Measurements from ENCODE around the gene VIP.
"Not testable (repeated sequence)": the region's sequence is repeated elsewhere in the genome, so short reads cannot be mapped to it uniquely, and the experiment has no call there.

VIP gene

DNA sequence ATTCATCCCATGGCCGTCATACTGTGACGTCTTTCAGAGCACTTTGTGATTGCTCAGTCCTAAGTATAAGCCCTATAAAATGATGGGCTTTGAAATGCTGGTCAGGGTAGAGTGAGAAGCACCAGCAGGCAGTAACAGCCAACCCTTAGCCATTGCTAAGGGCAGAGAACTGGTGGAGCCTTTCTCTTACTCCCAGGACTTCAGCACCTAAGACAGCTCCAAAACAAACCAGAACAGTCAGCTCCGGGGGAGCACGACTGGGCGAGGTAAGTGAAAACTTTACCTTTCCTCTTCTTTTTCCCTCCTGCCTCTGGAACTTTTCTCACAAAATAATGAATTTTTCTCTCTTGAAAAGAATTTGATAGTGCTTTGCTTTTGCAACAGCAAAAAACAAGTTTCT lies at the start of gene VIP:
Gene VIP (plus strand): TSS at position 104 of the 400 bp plus-strand sequence. CDS start 1,381 bp downstream, outside the sequence.
- DNase-seq = no peak

DNA sequence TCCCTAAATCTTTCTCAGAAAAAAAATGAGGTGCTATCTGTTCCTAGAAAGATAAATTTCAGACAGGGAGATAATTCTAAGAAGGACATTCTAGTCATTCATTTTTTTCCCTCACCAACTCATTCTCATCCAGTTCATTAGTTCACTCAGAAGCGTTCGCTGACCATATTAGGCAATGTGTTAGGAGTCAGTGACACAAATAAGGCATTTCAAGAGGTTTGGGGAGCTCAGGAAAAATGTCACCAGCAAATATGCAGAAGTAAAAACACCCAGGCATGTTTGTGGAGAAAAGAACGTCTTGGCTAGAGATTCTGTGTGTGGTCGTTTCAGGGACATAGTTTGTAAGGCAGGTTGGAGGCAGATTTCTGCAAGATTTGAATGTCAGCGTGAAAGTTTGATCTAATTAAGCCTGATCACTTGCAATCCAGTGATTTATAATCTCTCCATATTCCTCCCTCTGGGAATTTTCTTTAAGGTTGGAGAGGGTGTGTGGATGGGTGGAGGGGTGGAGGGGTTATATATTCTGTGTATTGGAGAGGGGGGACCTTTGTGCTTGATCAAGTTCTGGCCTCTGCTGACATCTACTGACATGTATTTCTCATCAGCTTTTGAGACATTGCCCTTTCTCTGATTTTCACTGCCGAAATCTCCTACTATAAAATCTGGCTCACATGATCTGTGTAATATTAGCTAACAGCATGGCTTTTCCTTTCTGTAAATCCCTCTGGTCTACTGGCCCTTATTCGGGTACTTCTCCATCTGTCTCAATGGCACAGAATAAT lies 49.3 kb upstream of the VIP start:
- no peak for DNase-seq

DNA sequence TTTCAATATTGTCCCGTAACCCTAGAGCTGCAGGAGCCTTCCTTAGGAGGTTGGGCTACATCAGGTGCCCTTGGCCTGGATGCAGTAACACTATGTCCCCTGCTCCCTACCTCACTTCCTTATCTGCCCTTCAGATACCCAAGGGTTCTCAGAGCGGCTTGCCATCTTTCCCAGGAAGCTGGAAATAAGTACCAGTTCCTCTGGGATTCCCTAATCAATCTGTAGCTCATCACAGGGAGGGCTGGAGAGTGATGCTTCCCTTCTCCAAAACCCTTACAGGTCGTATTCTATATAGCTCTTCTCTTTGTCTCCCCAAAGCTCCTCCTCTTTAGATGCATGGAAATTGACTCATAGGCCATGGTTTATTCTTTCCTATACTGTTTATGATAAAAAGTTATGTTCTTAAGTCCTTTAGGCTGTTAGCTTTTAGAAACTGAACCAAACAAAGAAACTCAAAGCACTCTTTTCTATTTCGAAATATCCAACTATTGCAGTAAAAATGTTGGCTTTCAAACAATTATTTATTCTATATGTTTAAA lies 48.7 kb upstream of the VIP start:
- no peak for DNase-seq

DNA sequence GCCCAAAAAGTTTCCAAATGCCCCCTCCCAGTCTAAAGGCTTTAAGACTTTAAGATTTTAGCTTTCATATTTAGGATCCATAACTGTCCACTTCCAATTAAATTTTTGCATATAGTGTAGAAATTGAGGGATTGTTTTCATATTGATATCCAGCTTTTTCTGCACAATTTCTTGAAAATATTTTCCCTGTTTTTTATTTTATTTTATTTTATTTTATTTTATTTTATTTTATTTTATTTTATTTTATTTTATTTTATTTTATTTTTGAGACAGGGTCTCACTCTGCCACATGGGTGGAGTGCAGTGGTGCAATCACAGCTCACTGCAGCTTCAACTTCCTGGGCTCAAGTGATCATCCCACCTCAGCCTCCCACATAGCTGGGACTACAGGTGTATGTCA lies 46.8 kb upstream of the VIP start:
- DNase-seq = not testable (repeated sequence)

DNA sequence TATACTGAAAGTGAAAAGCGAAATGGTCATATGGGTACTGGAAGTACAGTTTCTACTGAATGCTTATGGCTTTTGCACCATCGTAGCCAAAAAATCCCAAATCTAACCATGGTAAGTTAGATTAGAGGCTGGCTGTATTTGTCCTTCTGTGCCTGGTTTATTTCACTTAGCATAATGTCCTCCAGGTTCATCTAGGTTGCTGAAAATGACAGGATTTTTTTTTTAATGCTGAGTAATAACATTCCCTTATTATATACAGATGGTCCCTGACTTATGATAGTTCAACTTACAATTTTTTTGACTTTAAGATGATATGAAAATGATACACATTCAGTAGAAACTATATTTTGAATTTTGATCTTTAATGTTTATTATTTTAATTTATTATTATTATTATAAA lies 45.3 kb upstream of the VIP start:
- DNase-seq = no peak

DNA sequence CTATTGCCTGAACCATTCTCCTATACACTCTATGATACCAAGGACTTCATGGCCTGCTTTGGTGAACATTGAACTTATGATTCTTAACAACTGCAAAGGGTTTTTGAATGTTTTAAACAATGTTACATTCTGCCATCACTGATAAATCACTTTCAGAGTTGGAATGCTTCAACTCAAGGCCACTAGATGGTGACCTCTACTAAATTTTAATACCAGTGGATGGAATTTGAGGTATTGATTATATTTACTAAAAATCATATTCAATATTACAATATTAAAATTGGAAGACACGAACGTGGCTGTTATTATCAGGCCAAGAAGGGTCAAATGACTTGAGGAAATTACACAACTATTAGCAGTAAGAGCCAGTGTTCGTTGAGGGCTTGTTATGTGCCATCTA lies 34.3 kb upstream of the VIP start:
- no peak for DNase-seq

DNA sequence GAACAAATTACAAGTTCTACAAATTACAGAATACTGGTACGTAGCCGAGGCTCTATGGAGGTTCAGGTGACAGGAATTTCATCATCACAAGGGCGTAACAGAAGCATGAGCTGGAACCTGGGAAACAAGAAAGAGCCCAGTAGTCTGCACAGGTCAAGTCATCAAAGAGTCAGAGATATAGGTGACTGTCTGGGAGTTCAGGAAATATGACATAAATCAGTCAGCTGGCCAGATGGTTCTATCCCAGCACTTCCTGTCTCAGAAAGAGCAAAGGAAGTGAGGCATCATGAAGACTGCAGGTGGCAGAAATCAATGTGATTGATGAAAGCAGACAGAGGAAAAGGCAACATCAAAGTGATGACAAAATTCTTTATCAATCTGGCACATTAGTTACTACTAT lies 29.6 kb upstream of the VIP start:
- no peak for DNase-seq

DNA sequence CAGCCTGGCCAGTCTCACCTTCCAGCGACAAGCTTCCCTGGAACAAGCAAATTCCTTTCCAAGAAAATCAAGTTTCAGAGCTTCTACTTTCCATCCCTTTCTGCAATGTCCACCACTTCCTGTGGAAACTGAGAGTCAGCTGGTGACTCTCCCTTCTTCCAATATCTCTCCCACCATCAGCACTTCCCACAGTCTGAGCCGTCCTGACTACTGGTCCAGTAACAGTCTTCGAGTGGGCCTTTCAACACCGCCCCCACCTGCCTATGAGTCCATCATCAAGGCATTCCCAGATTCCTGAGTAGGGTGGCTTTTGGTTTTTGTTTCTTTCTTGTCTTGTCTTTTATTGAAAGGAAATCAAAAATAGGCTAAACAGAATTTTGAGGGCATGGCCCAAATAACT lies 28.6 kb upstream of the VIP start:
- no peak for DNase-seq

DNA sequence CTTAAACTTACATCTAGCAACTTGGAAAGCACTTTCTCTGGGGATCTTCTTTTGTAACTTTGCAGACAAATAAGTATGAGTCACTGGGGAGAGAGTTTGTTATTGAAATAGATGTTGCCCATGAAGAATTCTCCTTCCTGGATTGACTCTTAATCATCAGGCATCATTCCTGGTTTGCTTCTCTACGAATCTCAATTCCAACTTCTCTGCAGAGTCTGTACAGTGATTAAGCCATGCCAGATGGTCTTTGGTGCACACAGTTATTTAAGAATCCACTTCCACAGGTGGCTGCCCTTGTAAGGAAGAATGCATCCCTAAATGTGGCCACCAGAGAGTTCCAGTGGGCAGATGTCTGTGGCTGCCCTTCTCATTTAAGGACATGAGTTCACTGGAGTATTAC lies 27.2 kb upstream of the VIP start:
- no peak for DNase-seq

DNA sequence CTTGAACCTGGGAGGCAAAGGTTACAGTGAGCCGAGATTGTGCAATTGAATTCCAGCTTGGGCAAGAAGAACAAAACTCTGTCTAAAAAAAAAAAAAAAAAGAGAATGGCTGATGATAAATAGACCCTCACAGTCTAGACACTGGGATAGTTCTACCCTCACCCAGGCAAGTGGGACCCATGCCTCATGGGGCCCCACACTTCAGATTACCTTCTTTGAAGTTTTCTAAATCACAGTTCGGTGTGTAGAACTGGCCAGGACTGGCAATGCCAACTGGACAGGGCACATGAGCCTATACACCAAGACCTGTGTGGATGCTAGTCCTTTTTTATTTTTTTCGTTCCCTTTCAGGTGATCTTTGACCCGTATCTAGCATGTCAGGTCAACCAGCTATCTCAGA lies 24.3 kb upstream of the VIP start:
- DNase-seq = no peak

DNA sequence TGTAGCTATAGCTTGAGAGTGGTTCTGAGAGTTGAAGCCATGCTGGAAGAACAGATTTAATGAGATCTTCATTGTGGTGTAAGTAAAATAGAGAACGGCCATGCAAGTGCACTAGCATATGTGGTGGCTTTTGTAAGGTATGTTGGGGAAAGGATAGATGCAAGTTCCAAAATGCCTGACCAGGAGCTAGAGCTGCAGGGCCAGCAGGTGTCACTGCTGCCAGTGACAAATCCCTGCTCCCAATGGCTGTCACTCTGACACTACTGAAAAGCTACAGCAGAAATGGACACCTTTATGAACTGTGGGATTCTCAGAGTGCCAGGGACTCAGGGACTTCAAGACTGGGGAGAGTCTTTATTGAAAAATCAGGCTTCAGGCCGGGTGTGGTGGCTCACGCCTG lies 23.1 kb upstream of the VIP start:
- no peak for DNase-seq

DNA sequence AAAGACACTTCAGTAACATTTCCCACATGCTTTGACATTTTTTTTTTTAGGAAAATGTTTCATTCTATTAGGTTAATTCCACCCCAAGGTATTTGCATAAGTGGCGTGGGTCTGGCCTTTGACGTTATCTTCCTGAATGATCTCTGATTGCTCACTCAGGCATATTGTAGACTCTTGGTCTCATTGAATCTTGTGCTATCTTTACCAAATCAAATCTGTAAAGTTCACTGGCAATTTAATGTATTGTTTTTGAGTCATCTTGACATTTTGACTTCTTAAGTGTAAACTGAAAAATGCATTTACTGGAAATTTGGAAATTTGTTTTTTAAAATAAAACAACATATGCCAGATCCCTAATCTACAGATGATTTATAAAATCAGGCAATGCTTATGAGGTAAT lies 16.0 kb upstream of the VIP start:
- no peak for DNase-seq

DNA sequence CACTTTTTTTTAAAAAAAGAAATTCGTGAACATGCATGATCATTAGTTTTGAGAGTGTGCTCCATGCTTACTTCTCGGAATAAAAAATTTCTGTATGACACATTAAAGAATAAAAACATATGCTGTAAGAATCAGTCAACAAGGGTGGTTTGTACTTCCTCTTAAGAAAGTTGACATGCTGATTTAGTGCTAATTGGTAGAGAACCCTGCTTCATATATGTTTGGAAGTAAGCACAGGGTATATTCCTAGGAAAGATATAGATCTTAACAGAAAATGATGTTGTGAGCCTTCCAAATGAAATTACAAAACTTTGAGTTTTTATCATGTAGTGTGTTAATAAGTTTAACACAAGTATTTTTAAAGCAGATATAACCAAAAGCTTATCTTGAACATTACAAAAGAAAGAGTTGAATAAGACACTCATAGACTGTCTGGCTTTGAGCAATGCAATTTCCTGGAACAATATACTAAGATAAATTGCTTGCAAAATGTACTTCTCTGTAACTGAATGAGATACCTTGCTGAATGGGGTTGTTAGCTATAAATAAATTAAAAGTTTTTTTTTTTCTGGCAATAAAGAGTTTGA lies 13.8 kb upstream of the VIP start:
- no peak for DNase-seq

DNA sequence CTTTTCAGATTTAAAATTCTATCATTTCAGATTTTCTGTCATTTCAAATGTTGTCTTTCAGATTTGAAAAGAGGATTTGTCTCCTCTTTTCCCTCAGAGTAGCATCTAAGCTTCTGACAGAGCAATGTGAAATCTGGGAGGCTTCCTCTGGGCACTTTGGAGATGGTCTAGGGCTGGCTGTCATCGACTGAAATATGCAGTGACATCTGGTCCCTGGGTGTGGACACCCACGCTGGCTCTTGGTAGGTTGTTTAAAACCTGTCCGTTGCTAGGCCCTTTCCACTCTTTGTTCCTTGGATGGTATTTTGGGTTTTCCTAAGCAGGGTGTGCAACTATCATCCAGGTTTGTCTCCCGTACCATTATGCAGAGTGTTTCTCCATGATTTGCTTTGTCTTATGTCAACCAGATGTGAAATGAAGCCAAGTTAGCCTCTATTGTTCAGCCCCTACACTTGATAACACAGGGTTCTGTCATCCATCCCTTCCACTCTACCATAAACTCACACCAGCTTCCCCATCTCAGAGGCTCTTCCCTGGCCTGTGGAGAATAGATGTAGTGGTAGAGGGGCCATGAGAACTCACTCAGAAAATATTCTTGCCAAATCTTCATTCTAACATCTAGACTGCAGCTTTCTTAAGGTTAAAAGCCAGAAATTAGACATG lies 5.0 kb upstream of the VIP start:
- no peak for DNase-seq

DNA sequence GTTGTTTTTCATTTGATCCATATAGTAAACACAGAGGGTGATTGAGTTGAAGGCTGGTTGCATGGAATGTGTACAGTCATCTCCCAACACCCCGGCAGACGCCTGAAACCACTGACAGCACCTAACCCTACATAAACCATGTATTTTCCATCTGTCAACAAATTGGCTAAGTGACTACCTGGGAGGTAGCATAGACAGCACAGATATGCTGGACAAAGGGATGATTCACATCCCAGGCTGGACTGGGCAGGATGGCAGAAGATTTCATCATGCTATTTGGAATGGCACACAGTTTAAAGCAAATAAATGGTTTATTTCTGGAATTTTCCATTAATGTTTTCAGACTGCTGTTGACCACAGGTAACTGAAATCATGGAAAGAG lies 4.4 kb upstream of the VIP start:
- DNase-seq = no peak

DNA sequence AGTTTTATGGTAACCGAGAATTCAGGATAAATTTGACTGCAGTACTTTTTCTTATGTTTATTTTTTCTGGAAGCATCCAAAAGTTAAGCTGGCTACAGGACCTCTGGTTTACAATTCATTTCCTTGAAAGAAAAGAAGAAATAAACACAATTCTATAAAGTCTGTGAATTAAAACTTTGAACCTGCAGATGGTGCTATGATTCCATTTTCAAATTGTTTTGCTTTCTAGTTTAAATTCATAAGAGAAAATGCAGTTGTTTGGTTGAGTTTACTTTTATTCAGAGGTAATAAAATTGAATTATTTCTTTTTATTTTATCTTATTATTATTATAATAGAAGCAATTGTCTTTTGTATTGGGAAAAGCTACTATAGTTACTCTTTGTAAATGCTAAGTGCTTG lies 1.8 kb upstream of the VIP start:
- no peak for DNase-seq

DNA sequence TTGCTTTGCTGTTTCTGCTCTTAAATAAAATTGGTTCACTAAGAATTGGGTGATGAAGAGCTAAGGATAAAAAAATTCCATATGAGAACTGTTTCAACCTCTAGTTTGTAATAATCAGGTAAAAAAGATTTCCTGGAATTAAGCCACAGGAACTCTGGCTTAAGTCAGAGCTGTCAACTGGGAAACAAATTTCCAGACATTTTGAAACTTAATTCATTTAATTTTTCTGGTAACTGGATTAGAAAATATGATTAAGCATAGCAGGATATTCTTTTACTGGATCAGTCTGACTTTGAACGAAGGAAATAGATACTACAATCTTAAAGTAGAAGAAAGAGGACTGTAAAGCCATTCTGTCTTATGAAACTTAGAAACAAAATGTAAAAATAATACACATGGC lies 1.3 kb upstream of the VIP start:
- no peak for DNase-seq

DNA sequence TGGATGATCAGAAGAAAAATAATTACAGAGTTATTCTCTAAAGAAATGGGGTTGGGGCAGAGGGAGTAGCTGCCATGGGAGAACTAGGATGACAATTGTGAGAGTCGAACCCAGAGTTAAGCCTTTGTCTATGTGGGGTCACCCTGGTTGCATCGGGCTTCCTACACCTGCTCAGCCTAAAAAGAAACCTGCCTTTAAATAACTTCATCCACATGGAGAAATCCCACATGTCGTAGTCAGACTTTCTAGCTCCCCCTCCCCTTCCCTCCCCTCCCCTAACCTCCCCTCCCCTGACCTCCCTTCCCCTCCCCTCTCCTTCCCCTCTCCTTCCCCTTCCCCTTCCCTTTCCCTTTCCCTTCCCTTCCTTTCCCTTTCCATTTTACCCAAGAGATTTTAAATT lies 14.7 kb downstream of the VIP start:
- no peak for DNase-seq

DNA sequence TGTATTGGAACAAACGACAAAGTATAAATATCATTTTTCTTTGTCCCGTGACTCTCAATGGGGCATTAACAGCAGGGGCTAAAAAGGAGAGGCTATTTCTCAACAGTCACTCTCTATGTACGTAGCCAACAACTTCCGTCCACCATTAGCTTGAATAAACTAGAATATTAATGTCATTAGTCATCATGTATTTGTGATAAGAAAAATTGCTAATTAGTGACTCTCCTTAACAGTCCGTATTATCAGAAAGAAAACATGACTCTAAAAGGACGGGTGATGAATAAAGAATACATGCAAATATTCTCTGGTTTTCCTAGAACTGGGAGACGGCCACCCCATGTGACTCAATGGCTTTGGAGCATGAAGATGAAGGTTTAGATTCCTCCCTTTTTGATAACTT lies 18.6 kb downstream of the VIP start:
- DNase-seq = no peak

DNA sequence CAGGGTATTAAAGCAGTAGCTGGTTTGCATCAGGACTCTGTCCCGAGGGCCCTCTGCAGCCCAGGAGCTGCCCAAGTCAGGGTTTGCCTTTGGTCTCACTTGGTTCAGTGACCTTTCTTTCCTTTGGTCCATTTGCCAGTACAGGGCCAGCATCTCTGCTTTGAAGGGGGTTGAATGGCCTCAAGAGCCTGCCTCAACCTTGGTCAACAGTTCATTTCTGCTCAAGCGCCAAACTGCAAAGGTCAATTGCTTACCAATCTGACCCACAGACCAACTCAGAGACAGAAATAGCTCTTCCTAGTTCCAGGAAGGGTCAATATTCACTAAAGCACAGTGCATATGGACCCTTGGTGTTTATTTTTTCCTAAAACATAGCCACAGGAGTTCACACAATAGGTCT lies 19.4 kb downstream of the VIP start:
- no peak for DNase-seq

DNA sequence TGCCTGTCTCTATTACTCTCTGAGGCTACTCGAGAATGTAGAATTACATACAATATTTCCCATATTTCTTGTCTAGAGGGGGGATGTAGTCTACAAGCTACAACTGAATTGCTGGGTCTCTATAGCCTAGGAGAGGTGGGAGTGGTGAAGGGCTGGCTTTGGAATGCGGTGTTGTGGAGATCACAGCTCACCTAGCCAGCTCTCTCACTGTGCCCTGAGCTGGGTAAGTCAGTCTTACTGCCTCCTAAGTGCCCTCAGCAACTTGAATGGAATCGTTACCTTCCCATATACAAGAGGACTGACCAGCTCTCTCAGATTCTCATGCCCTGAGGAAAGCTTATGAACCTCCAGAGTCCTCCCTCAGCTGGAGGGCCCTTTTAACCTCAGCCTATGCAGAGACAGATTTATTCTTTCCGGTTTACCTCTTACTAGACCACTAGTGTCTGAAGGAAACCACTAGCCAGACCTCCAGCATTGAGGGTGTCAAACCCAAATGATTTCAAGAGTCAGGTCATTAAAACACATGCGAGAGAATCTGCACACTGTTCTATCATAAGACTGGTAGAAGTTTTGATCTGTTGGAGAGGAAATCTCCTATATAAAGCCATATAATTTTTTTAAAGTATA lies 20.6 kb downstream of the VIP start:
- DNase-seq = no peak

DNA sequence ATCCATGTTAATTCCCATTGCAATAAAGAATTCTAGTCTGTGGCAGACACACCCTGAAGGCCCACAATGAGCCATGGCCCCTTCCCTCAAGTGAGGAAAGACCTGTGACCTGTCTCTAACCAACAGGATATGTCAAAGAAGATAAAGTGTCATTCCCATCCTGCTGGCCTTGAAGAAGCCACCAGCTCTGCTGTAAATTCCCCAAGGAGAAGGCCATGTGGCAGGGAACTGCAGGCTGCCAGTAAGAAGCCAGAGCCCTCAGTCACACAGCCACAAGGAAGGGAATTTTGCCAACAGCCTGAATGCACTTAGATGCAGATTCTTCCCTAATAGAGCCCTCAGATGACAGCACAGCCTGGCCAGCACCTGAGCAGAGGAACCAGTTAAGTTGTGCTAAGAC lies 24.8 kb downstream of the VIP start:
- DNase-seq = no peak

Measured in hypothalamus (tissue), 51 donors.